Fibroblast of skin of back (primary cell): ENCODE data around the gene ADPRHL1.
A peak's percentile ranks its signal among the peaks of the same experiment; 100 is the strongest.

ENCODE experiments used
- DNase-seq: peaks from one replicate; pipeline ENCODE4 v3.0.0-alpha.2; 2013

Gene ADPRHL1

GRCh38 chr13:113430378-113431110 is 22.7 kb downstream of the ADPRHL1 start:
- DNase-seq, result no peak

GRCh38 chr13:113429608-113429985 is 23.7 kb downstream of the ADPRHL1 start:
- DNase-seq, result no peak

GRCh38 chr13:113428871-113429607 is 24.2 kb downstream of the ADPRHL1 start:
- DNase-seq, result no peak

- DNase-seq, result no peak
Measured at GRCh38 chr13:113428469-113428865, 24.8 kb downstream of the ADPRHL1 start.

- no peak for DNase-seq
Measured at GRCh38 chr13:113427562-113428468, 25.5 kb downstream of the ADPRHL1 start.

GRCh38 chr13:113426591-113426986 is 26.7 kb downstream of the ADPRHL1 start:
- DNase-seq, result no peak

- no peak for DNase-seq
Measured at GRCh38 chr13:113425941-113426590, 27.2 kb downstream of the ADPRHL1 start.

GRCh38 chr13:113423520-113424163 is 29.6 kb downstream of the ADPRHL1 start:
- no peak for DNase-seq

- no peak for DNase-seq
Measured at GRCh38 chr13:113422807-113423519, 30.3 kb downstream of the ADPRHL1 start.

- peak; percentile 22 for DNase-seq
Measured at GRCh38 chr13:113421673-113422270, 31.5 kb downstream of the ADPRHL1 start.

- DNase-seq, result no peak
Measured at GRCh38 chr13:113420833-113421600, 32.3 kb downstream of the ADPRHL1 start.

GRCh38 chr13:113420232-113420631 is 33.1 kb downstream of the ADPRHL1 start:
- no peak for DNase-seq

- DNase-seq, result no peak
Measured at GRCh38 chr13:113419531-113420193, 33.6 kb downstream of the ADPRHL1 start.

- no peak for DNase-seq
Measured at GRCh38 chr13:113418722-113419049, 34.6 kb downstream of the ADPRHL1 start.

- no peak for DNase-seq
Measured at GRCh38 chr13:113417836-113418721, 35.2 kb downstream of the ADPRHL1 start.

- DNase-seq, result no peak
Measured at GRCh38 chr13:113417008-113417751, 36.1 kb downstream of the ADPRHL1 start.

GRCh38 chr13:113415825-113416224 is 37.5 kb downstream of the ADPRHL1 start:
- DNase-seq, result no peak

GRCh38 chr13:113415032-113415431 is 38.3 kb downstream of the ADPRHL1 start:
- no peak for DNase-seq
